HG02973 (cell line): ENCODE measurements around the gene MATK.
"Not testable (repeated sequence)": the region's sequence is repeated elsewhere in the genome, so short reads cannot be mapped to it uniquely, and the experiment has no call there.

Source experiments
- ATAC-seq: cut with Tn5 transposase; IDR thresholded peaks from one replicate; pipeline ENCODE4 v1.9.1; 2021; ENCODE audit warnings: moderate library complexity; ENCODE audit not compliant: unreplicated experiment

Gene MATK

DNA sequence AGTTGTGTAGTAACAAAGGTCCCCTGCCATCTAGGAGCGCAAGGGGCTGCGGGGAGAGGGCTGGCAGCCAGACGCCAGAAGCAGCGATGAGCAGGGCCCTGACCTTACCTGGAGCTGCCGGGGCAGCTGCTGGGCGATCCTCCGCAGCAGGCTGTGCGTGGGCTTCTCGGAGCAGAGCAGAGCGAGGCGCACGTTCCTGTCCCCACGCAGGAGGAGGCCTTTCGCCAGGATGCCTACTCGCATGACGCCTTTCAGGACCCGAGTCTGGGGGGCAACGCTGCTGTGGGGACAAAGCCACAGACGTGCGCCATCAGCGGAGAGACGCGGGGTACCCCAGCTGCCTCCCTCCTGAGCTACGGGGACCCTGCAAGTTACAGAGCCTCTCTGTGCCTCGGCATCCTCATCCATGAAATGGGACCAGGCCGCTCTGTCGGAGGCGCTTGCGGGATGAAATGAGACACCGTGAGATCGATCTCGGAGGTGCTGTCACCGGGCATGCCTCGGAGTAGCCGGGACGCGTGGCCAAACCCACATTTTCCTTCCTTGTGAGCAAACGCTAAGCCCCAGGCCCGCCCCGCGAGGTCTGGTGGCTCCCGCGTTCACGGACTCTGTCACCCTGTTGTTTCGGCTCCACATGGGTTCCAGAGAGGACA is 30.5 kb upstream of the MATK start:
- ATAC-seq, result no peak

GRCh38 chr19:3816148-3816547 is 30.0 kb upstream of the MATK start:
- not testable (repeated sequence) for ATAC-seq

- no peak for ATAC-seq
These were observed 28.5 kb upstream of the MATK start for GRCh38 chr19:3814648-3815047.

- no peak for ATAC-seq
These were observed 27.6 kb upstream of the MATK start for GRCh38 chr19:3813473-3814392.

DNA sequence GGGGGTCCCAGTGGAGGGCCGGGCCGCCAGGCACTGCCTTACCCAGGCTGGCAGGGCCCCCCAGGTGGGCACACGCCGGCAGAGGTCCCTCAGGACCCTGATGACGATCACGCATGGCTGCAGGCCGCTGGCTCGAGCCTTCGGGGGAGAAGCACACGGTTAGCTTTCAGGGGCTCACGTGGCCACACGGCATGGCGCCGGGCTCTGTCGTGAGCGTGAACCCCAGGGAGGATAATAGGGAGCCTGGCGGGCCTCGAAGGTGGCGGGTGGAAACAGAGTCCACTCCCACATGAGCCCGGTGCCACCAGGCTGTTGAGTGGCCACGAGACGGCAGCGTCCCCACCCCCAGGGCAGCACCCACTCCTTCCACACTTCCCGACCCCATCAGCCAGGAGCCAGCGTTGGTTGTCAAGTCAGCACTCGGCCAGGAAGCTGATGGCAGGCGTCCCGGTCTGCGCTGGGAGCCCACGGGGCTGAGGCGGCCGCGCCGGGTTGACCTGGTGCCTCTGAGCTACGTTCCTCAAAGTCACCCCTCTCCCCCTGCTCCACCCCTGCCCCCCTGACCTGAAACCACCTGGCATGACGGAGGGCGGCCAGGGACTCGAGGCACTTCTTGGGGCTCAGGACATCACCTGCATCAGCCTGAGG is 24.7 kb upstream of the MATK start:
- no peak for ATAC-seq

DNA sequence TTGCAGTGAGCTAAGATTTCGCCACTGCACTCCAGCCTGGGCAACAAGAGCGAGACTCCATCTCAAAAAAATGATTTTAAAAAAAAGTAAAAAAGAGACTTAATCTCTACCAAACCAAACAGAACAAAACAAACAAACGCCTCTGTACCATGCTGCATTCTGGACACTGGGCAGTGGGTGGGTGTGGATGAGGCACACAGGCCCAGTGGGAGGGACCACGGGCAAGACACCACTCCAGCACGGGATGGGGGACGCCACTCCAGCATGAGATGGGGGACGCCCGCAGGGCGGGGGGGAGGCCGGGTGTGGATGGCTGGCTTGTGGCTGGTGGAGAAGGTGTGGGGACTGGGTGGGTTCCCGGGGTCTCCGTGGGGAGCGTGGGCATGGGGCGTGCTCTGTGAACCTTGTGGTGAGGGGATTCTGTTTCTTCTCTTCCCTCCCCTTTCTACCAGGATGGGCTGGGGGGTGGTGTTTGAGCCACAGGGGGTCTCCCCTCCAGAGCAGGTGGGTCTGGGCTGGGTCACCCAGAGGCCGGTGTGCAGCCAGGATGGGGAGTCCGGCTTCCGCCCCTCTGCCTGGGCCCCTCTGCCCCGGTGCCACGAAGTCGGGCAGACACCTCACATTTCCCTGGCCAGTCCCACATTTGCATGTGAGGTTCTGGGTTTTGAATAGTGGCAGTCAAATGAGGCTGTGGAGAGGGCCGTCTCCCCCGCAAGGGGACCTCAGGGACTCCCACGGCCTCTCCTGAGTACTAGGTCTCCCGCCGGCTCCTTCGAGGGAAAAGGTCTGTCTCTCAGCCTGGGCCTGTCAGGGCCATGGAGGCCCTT is 23.9 kb upstream of the MATK start:
- ATAC-seq, result no peak

GRCh38 chr19:3808420-3809143 is 22.4 kb upstream of the MATK start:
- ATAC-seq, result no peak

DNA sequence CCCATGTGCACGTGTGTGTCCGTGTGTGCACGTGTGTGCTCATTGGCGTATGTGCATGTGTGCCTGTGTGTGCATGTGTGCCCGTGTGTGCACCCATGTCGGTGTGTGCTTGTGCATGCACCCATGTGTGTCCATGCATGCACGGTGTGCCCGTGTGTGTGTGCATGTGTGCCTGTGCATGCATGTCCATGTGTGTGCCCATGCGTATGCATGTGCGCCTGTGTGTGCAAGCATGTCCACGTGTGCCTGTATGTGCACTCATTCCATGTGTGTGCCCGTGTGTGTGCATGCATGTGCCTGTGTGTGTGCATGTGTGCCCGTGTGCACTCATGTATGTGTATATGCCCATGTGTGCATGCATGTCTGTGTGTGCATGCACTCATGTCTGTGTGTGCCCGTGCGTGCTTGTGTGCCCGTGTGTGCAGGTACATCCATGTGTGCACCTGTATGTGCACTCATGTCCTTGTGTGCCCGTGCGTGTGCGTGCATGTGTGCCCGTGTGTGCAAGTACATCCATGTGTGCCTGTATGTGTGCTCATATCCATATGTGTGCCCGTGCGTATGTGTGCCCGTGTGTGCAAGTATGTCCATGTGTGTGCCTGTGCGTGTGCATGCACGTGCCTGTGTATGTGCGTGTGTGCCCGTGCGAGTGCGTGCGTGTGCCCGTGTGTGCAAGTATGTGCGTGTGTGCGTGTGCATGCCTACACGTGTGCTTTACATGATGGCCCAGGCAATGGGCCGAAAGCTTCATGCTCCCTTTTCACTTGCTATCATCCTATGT is 21.6 kb upstream of the MATK start:
- no peak for ATAC-seq

DNA sequence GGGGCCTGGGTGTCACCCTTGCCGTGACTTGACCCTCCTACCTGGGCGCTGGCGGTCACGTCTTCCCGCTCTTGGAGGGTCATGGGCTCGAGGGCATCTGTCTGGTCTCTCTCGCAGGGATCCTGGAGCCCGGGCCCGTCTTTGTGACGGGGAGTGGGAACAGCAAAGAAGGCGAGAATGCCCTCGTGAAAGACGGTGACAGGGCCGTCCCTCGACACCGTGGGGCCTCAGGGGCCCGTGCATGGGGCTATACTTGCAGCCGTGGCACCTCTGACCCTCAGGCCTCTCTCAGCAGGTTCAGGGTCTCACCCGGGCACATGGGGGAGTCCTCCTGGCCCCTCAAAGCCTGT is 20.9 kb upstream of the MATK start:
- no peak for ATAC-seq

- no peak for ATAC-seq
These were observed 19.7 kb upstream of the MATK start for GRCh38 chr19:3805859-3806258.

- ATAC-seq, result no peak
These were observed 18.2 kb upstream of the MATK start for GRCh38 chr19:3804429-3804828.

GRCh38 chr19:3803986-3804385 is 17.8 kb upstream of the MATK start:
- ATAC-seq, result no peak

DNA sequence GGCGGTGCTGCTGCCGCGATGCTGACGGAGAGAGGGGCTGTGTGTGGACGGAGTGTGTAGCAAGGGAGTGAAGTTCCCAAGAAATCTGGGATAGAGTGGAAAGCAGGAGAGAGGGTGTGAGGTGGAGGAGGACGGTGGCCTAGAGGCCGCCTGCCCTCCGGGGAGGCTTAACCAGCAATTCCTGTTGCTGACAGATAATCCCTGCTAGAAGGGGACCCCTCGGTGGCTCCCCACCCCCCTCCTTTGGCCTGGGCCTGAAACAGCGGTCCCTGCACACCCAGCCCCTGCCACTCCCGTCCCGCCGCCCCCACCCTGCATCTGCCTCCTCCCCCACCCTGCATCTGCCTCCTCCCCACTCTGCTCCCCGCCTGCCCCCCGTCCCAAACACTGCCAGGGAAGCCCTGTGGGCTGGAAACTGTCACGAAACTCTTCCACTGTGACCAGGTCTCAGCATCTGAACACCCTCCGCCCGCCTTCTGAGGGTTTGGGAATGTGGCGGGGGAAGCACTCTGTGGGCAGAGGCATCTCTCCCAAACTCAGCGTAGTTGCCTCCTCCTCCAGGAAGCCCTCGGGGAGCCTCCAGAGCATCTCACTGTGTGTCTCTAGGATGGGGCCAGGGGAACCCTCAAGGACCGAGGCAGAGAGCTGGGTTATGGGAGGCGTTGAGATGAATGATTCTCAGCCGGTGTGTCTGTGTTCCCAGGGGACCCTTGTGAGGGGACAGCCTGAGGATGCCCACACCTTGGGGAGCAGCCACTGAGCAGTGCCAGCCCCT is 17.1 kb upstream of the MATK start:
- ATAC-seq, result no peak

GRCh38 chr19:3801412-3802096 is 15.4 kb upstream of the MATK start:
- ATAC-seq, result no peak

DNA sequence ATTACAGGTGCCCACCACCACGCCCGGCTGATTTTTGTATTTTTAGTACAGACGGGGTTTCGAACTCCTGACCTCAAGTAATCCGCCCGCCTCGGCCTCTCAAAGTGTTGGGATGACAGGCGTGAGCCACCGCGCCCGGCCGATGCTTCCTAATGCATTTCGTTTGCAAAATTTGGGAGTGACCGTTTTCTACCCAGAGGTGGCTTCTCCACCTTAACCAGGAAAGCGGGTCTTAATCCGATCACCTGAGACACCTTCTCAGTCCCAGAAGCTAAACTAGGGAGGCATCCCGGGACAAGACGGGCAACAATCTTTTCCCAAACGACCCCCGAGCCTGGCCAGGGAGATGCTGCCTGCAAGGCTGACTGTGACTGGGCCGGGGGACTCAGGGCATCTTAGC is 14.8 kb upstream of the MATK start:
- ATAC-seq, result no peak

DNA sequence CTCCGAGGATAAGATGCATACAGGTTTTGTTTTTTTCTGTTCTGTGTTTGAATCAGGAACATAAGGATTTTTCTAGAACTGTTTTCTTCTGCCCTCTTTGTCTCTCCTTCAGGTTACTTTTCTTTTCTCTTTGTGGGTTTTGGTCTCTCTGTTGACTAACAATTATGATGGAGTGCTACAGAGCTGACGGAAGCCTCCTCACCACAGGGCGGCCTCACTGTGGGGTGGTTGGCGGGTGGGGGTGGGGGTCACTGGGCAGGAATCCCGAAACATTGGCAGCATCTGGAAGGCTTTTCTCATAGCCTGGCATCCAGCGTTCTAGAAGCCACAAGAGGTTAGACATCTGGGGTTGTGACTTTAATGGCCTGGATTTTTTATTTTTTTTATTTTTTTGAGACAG is 12.0 kb upstream of the MATK start:
- ATAC-seq, result no peak

- no peak for ATAC-seq
These were observed 10.2 kb upstream of the MATK start for GRCh38 chr19:3796358-3796757.

GRCh38 chr19:3793799-3794198 is 7.6 kb upstream of the MATK start:
- ATAC-seq, result no peak
